Fibroblast of lung (primary cell): ENCODE measurements around the gene AOAH. TPM values are rescaled to one million over a fixed set of nuclear protein-coding genes. Genes with fewer than 3 reads are reported as not detected.

ENCODE experiments used
- DNase-seq, 2 donors: peaks; one replicate each; pipeline versions ENCODE4 v3.0.0 to v3.0.0-alpha.2; 2010; ENCODE audit warnings: low read depth in 2 of 2
- H2AFZ ChIP-seq: 2 replicates; pipeline ENCODE4 v1.5.1; 2012; ENCODE audit warnings: low read length, control low read depth, inconsistent platforms
- H3K27ac ChIP-seq: 2 replicates; pipeline ENCODE4 v1.5.1; 2011; ENCODE audit warnings: low read length, control low read depth; ENCODE audit not compliant: insufficient read depth
- H3K27me3 ChIP-seq: 2 replicates; pipeline ENCODE4 v1.5.1; 2011; ENCODE audit warnings: mild to moderate bottlenecking, low read length; ENCODE audit not compliant: control insufficient read depth, insufficient read depth
- H3K36me3 ChIP-seq: 2 replicates; pipeline ENCODE4 v1.5.1; 2011; ENCODE audit warnings: low read length; ENCODE audit not compliant: control insufficient read depth, insufficient read depth
- H3K4me1 ChIP-seq: 2 replicates; pipeline ENCODE4 v1.5.1; 2011; ENCODE audit warnings: low read length; ENCODE audit not compliant: control insufficient read depth, insufficient read depth; ENCODE audit errors: extremely low read depth
- H3K4me2 ChIP-seq: 2 replicates; pipeline ENCODE4 v1.5.1; 2011; ENCODE audit warnings: low read length, control low read depth; ENCODE audit not compliant: insufficient read depth; ENCODE audit errors: extremely low read depth
- H3K4me3 ChIP-seq, 4 experiments: fragments of 200-600 bp in 1 of 4; sonication (generic) in 1 of 4; replicated peaks in 1 of 4; 2 replicates each; pipeline ENCODE4 v1.5.1; 2011 to 2016; ENCODE audit warnings: low read length in 4 of 4, low read depth in 3 of 4, mild to moderate bottlenecking in 3 of 4, control low read depth in 2 of 4, inconsistent platforms in 1 of 4, mixed read lengths in 1 of 4; ENCODE audit not compliant: insufficient read depth in 1 of 4; ENCODE audit errors: control extremely low read depth in 1 of 4
- H3K79me2 ChIP-seq: 2 replicates; pipeline ENCODE4 v1.5.1; 2012; ENCODE audit warnings: mild to moderate bottlenecking, low read length, inconsistent platforms; ENCODE audit not compliant: control insufficient read depth, insufficient read depth
- H3K9ac ChIP-seq: 2 replicates; pipeline ENCODE4 v1.5.1; 2011; ENCODE audit warnings: mild to moderate bottlenecking, low read length, control low read depth; ENCODE audit not compliant: insufficient read depth
- H3K9me3 ChIP-seq: 2 replicates; pipeline ENCODE4 v1.5.1; 2012; ENCODE audit warnings: low read depth, low read length; ENCODE audit not compliant: control insufficient read depth, insufficient read depth
- H4K20me1 ChIP-seq: 2 replicates; pipeline ENCODE4 v1.5.1; 2011; ENCODE audit warnings: low read length; ENCODE audit not compliant: control insufficient read depth, insufficient read depth; ENCODE audit errors: extremely low read depth
- CTCF ChIP-seq, 2 donors: IDR thresholded peaks in 1 of 2; conservative IDR thresholded peaks in 1 of 2; 1 replicate in 1 of 2; 2 replicates in 1 of 2; pipeline ENCODE4 v1.5.1; 2011 to 2012; ENCODE audit warnings: low read length in 2 of 2, control low read depth in 1 of 2, inconsistent platforms in 1 of 2, low read depth in 1 of 2, mild to moderate bottlenecking in 1 of 2
- EZH2 ChIP-seq: IDR thresholded peaks from 2 replicates; pipeline ENCODE4 v1.5.1; 2012; ENCODE audit warnings: low read length, control low read depth, mild to moderate bottlenecking; ENCODE audit errors: missing control alignments
- polyA plus RNA-seq, 2 donors: library from polyadenylated mRNA; depleted of rRNA in 1 of 2; stranded (reverse) in 1 of 2; unstranded in 1 of 2; fragments of >200 nt; gene quantifications; 2 replicates each; pipeline ENCODE4 v1.2.1, GENCODE V29; 2011 to 2012; ENCODE audit warnings: missing spikeins in 1 of 2
- total RNA-seq: library from RNA; depleted of rRNA; stranded (reverse); fragments of >200 nt; gene quantifications from 2 replicates; pipeline ENCODE4 v1.2.1, GENCODE V29; 2014

The AOAH gene
- total and polyA plus RNA-seq, 2 donors (not counting 1 experiment from before 2014, with no cell fraction given): not detected

- H3K79me2 ChIP-seq: no peaks in the 10 kb centered on the region
- no peaks in the 10 kb centered on the region for H3K36me3 ChIP-seq
- H3K9ac ChIP-seq: no peak overlapping the region
- H3K4me2 ChIP-seq: no peak overlapping the region
- H3K27me3 ChIP-seq: no peaks in the 10 kb centered on the region
- DNase-seq: no peak
- H4K20me1 ChIP-seq: no peaks in the 10 kb centered on the region
- no peaks in the 10 kb centered on the region for H3K4me1 ChIP-seq
- no peak overlapping the region for H3K4me3 ChIP-seq
- H3K9me3 ChIP-seq: no peaks in the 10 kb centered on the region
- H2AFZ ChIP-seq: no peak overlapping the region
- TF ChIP-seq CTCF (conservative IDR thresholded peaks at IDR 0.05 in 1 of 2, IDR thresholded peaks at IDR 0.05 in 1 of 2; ENCODE audit: low read depth in 1 of 2, low read length in 2 of 2) (no peak), EZH2 (no peak)
- H3K27ac ChIP-seq: no peak overlapping the region
Observed at GRCh38 chr7:36761835-36762234, 37.5 kb upstream of the AOAH start.

- Histone ChIP-seq H3K9me3 (no peaks in the 10 kb centered on the region), H3K27ac (no peak overlapping the region), H4K20me1 (no peaks in the 10 kb centered on the region), H2AFZ (no peak overlapping the region), H3K4me3 (no peak overlapping the region), H3K4me1 (no peaks in the 10 kb centered on the region), H3K27me3 (no peaks in the 10 kb centered on the region), H3K4me2 (no peak overlapping the region), H3K79me2 (no peaks in the 10 kb centered on the region), H3K9ac (no peak overlapping the region), H3K36me3 (no peaks in the 10 kb centered on the region)
- TF ChIP-seq CTCF (conservative IDR thresholded peaks at IDR 0.05 in 1 of 2, IDR thresholded peaks at IDR 0.05 in 1 of 2; ENCODE audit: low read depth in 1 of 2, low read length in 2 of 2) (no peak), EZH2 (no peak)
- no peak for DNase-seq
Observed at GRCh38 chr7:36760856-36761762, 36.8 kb upstream of the AOAH start.

- H4K20me1 ChIP-seq: no peaks in the 10 kb centered on the region
- no peaks in the 10 kb centered on the region for H3K4me1 ChIP-seq
- H3K27me3 ChIP-seq: no peaks in the 10 kb centered on the region
- TF ChIP-seq CTCF (conservative IDR thresholded peaks at IDR 0.05 in 1 of 2, IDR thresholded peaks at IDR 0.05 in 1 of 2; ENCODE audit: low read depth in 1 of 2, low read length in 2 of 2) (no peak), EZH2 (no peak)
- no peak overlapping the region for H3K4me3 ChIP-seq
- no peaks in the 10 kb centered on the region for H3K9me3 ChIP-seq
- H3K4me2 ChIP-seq: no peak overlapping the region
- no peaks in the 10 kb centered on the region for H3K36me3 ChIP-seq
- H3K27ac ChIP-seq: no peak overlapping the region
- DNase-seq: no peak
- H2AFZ ChIP-seq: no peak overlapping the region
- no peak overlapping the region for H3K9ac ChIP-seq
- no peaks in the 10 kb centered on the region for H3K79me2 ChIP-seq
Observed at GRCh38 chr7:36758879-36759278, 34.6 kb upstream of the AOAH start.
